Right lobe of liver (tissue), 4 donors: ENCODE data around the gene TIMM23.
"Not testable (repeated sequence)": the region's sequence is repeated elsewhere in the genome, so short reads cannot be mapped to it uniquely, and the experiment has no call there.

Experiments
- POLR2A ChIP-seq: fragments of 450-650 bp; IDR thresholded peaks from one replicate; pipeline ENCODE4 v1.6.1; 2017; ENCODE audit warnings: antibody characterized with exemption, mild to moderate bottlenecking
- TF ChIP-seq, protein P1 (sequence below), 4 donors: fragments of 200-600 bp in 3 of 4; fragments of 450-650 bp in 1 of 4; IDR thresholded peaks; one replicate each; pipeline versions ENCODE4 v1.5.1 to v1.8.0; 2016 to 2022; ENCODE audit warnings: antibody characterized with exemption in 4 of 4, mild to moderate bottlenecking in 2 of 4
- donor health status: DM: no; HTN: no; CAD: no.
- donor health status: DM: no; HTN: no; CAD: no.
- donor health status: DM: no; HTN: yes; CAD: no.

- TF ChIP-seq POLR2A = not testable (repeated sequence)
- TF ChIP-seq, protein P1, sequence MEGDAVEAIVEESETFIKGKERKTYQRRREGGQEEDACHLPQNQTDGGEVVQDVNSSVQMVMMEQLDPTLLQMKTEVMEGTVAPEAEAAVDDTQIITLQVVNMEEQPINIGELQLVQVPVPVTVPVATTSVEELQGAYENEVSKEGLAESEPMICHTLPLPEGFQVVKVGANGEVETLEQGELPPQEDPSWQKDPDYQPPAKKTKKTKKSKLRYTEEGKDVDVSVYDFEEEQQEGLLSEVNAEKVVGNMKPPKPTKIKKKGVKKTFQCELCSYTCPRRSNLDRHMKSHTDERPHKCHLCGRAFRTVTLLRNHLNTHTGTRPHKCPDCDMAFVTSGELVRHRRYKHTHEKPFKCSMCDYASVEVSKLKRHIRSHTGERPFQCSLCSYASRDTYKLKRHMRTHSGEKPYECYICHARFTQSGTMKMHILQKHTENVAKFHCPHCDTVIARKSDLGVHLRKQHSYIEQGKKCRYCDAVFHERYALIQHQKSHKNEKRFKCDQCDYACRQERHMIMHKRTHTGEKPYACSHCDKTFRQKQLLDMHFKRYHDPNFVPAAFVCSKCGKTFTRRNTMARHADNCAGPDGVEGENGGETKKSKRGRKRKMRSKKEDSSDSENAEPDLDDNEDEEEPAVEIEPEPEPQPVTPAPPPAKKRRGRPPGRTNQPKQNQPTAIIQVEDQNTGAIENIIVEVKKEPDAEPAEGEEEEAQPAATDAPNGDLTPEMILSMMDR (IDR thresholded peaks at IDR 0.05) = peak in 1 of 4 donors; percentile 12
These were observed 24.9 kb upstream of the TIMM23 start for GRCh38 chr10:45947363-45947762.
